Trophoblast cell (in vitro differentiated cells and primary cell): ENCODE data around the gene ACHE.
A peak's percentile ranks its signal among the peaks of the same experiment; 100 is the strongest.

ENCODE experiments used
- DNase-seq, 2 donors: peaks; one replicate each; pipeline ENCODE4 v3.0.0-alpha.2; 2016
- H2AFZ ChIP-seq: 2 replicates; pipeline ENCODE4 v1.6.1; 2013; ENCODE audit warnings: low read length, moderate library complexity, mild to moderate bottlenecking; ENCODE audit not compliant: insufficient read depth, poor library complexity
- H2AK5ac ChIP-seq: 2 replicates; pipeline ENCODE4 v1.6.1; 2013; ENCODE audit warnings: mild to moderate bottlenecking, low read length
- H2BK120ac ChIP-seq: 2 replicates; pipeline ENCODE4 v1.6.1; 2013; ENCODE audit warnings: low read length, mild to moderate bottlenecking, moderate library complexity; ENCODE audit not compliant: insufficient read depth, poor library complexity
- H2BK12ac ChIP-seq: 2 replicates; pipeline ENCODE4 v1.6.1; 2013; ENCODE audit warnings: mild to moderate bottlenecking, low read length, moderate library complexity
- H2BK5ac ChIP-seq: 2 replicates; pipeline ENCODE4 v1.6.1; 2013; ENCODE audit warnings: low read length, low read depth, moderate library complexity, mild to moderate bottlenecking; ENCODE audit not compliant: poor library complexity
- H3K14ac ChIP-seq: 2 replicates; pipeline ENCODE4 v1.6.1; 2013; ENCODE audit warnings: mild to moderate bottlenecking, low read length
- H3K18ac ChIP-seq: 2 replicates; pipeline ENCODE4 v1.6.1; 2013; ENCODE audit warnings: mild to moderate bottlenecking, low read length
- H3K23ac ChIP-seq: 2 replicates; pipeline ENCODE4 v1.6.1; 2013; ENCODE audit warnings: low read length
- H3K27ac ChIP-seq: 2 replicates; pipeline ENCODE4 v1.5.1; 2013; ENCODE audit warnings: low read depth, mild to moderate bottlenecking, inconsistent platforms, low read length, moderate library complexity
- H3K27me3 ChIP-seq: 2 replicates; pipeline ENCODE4 v1.6.1; 2013; ENCODE audit warnings: inconsistent platforms, mild to moderate bottlenecking, low read length, moderate library complexity; ENCODE audit not compliant: insufficient read depth
- H3K36me3 ChIP-seq, 2 experiments: 1 replicate in 1 of 2; 2 replicates in 1 of 2; pipeline ENCODE4 v1.6.1; 2013; ENCODE audit warnings: low read length in 2 of 2, mild to moderate bottlenecking in 2 of 2, moderate library complexity in 1 of 2; ENCODE audit not compliant: insufficient read depth in 2 of 2, control insufficient read depth in 1 of 2
- H3K4ac ChIP-seq: 2 replicates; pipeline ENCODE4 v1.6.1; 2013; ENCODE audit warnings: low read depth, mild to moderate bottlenecking, low read length, moderate library complexity
- H3K4me1 ChIP-seq, 2 experiments: 1 replicate in 1 of 2; 2 replicates in 1 of 2; pipeline ENCODE4 v1.6.1; 2013; ENCODE audit warnings: low read length in 2 of 2, mild to moderate bottlenecking in 2 of 2, moderate library complexity in 1 of 2; ENCODE audit not compliant: insufficient read depth in 2 of 2, control insufficient read depth in 1 of 2
- H3K4me2 ChIP-seq: 2 replicates; pipeline ENCODE4 v1.6.1; 2013; ENCODE audit warnings: inconsistent platforms, mild to moderate bottlenecking, low read length, moderate library complexity
- H3K4me3 ChIP-seq: 2 replicates; pipeline ENCODE4 v1.5.1; 2013; ENCODE audit warnings: mild to moderate bottlenecking, low read depth, low read length, inconsistent platforms
- H3K79me1 ChIP-seq: one replicate; pipeline ENCODE4 v1.6.1; 2013; ENCODE audit warnings: low read length
- H3K79me2 ChIP-seq: 2 replicates; pipeline ENCODE4 v1.6.1; 2013; ENCODE audit warnings: low read length, mild to moderate bottlenecking; ENCODE audit not compliant: control insufficient read depth, insufficient read depth, poor library complexity
- H3K9ac ChIP-seq: 2 replicates; pipeline ENCODE4 v1.6.1; 2013; ENCODE audit warnings: mild to moderate bottlenecking, low read length
- H3K9me3 ChIP-seq: 2 replicates; pipeline ENCODE4 v1.6.1; 2013; ENCODE audit warnings: low read depth, mild to moderate bottlenecking, control low read depth, inconsistent platforms, low read length; ENCODE audit not compliant: insufficient read depth
- H4K12ac ChIP-seq: 2 replicates; pipeline ENCODE4 v1.6.1; 2013; ENCODE audit warnings: low read depth, mild to moderate bottlenecking, low read length, moderate library complexity
- H4K8ac ChIP-seq: 2 replicates; pipeline ENCODE4 v1.6.1; 2013; ENCODE audit warnings: low read depth, mild to moderate bottlenecking, low read length, moderate library complexity
- H4K91ac ChIP-seq: one replicate; pipeline ENCODE4 v1.6.1; 2013; ENCODE audit warnings: low read depth, mild to moderate bottlenecking, low read length, moderate library complexity
- WGBS: extraction: QIAGEN DNeasy Blood & Tissue Kit; methylation state at CpG from one replicate; pipeline ENCODE4 v1.1.7; 2013; ENCODE audit warnings: missing lambda C conversion rate; ENCODE audit not compliant: insufficient read length, insufficient coverage; ENCODE audit errors: extremely low coverage; 5-methylcytosine and 5-hydroxymethylcytosine counted together

Gene ACHE

DNA sequence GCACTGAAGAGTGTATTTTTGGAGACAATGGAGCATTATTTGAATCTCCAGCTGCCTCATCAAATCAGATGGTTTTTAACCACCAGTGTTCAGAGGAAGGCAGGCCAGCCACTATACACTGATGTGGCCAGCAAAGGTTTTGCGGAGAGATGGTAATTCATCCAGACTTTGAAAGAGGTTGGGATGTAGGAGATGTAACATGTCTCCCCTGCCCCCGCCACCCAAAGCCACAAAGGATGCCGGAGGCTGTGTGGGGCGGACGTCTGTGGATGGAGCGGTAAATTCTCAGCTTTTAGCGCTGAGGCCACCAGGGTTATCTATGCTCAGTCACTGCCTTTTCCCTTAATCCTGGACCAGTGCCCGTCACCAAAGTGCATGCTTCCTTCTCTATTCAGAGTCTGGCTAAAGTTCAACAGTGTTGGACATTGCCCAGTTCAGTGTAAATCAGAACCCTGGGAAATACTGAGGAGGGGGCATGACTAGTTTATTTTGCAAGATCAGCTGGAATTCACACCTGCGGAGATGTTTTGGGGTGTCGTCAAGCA, 32.2 kb downstream of the ACHE start:
- Histone ChIP-seq H2BK12ac (no peak overlapping the region), H4K8ac (no peak overlapping the region), H3K9ac (no peak overlapping the region), H4K91ac (no peak overlapping the region), H2BK5ac (no peak overlapping the region), H3K4me3 (no peak overlapping the region), H4K12ac (no peak overlapping the region), H2AFZ (no peak overlapping the region), H3K79me1 (peaks cover 19% of the 10 kb centered on the region), H3K27me3 (no peaks in the 10 kb centered on the region), H3K9me3 (peaks cover 1% of the 10 kb centered on the region), H3K4me1 (peaks cover 7 to 9% of the 10 kb centered on the region in 2 experiments), H3K36me3 (peaks cover 39 to 40% of the 10 kb centered on the region in 2 experiments), H3K79me2 (peaks cover 18% of the 10 kb centered on the region), H3K27ac (no peak overlapping the region), H2AK5ac (no peak overlapping the region), H2BK120ac (no peak overlapping the region), H3K4ac (no peak overlapping the region), H3K4me2 (no peak overlapping the region), H3K14ac (no peak overlapping the region), H3K18ac (no peak overlapping the region), H3K23ac (no peak overlapping the region)
- no CpG with 5 or more reads among the region's 10 CpGs for WGBS
- DNase-seq: no peak

DNA sequence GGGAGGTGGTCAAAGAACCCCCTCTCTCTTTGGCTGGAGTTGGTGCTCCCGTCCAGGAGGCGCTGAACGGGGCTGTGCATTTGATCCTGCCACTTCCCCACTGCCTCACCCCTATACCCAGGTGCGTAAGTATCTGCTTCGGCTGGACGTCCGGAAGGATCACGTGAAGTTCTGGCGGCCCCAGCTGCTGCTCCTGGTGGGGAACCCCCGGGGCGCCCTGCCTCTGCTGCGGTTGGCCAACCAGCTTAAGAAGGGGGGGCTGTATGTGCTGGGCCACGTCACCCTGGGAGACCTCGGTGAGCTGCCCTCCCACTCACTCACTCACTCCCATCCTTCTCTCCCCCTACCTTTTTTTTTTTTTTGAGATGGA, 34.1 kb downstream of the ACHE start:
- Histone ChIP-seq H3K79me1 (peaks cover 7% of the 10 kb centered on the region), H3K27me3 (no peaks in the 10 kb centered on the region), H3K14ac (no peak overlapping the region), H2BK5ac (no peak overlapping the region), H2BK120ac (no peak overlapping the region), H3K23ac (no peak overlapping the region), H2AFZ (no peak overlapping the region), H3K36me3 (peaks cover 38 to 39% of the 10 kb centered on the region in 2 experiments), H3K4me2 (no peak overlapping the region), H2BK12ac (no peak overlapping the region), H3K9ac (no peak overlapping the region), H3K18ac (no peak overlapping the region), H3K4me1 (peaks cover 10 to 12% of the 10 kb centered on the region in 2 experiments), H2AK5ac (no peak overlapping the region), H4K12ac (no peak overlapping the region), H3K4ac (no peak overlapping the region), H4K91ac (no peak overlapping the region), H4K8ac (no peak overlapping the region), H3K79me2 (peaks cover 1% of the 10 kb centered on the region), H3K27ac (no peak overlapping the region), H3K4me3 (no peak overlapping the region), H3K9me3 (peaks cover 1% of the 10 kb centered on the region)
- WGBS: no CpG with 5 or more reads among the region's 14 CpGs
- no peak for DNase-seq

DNA sequence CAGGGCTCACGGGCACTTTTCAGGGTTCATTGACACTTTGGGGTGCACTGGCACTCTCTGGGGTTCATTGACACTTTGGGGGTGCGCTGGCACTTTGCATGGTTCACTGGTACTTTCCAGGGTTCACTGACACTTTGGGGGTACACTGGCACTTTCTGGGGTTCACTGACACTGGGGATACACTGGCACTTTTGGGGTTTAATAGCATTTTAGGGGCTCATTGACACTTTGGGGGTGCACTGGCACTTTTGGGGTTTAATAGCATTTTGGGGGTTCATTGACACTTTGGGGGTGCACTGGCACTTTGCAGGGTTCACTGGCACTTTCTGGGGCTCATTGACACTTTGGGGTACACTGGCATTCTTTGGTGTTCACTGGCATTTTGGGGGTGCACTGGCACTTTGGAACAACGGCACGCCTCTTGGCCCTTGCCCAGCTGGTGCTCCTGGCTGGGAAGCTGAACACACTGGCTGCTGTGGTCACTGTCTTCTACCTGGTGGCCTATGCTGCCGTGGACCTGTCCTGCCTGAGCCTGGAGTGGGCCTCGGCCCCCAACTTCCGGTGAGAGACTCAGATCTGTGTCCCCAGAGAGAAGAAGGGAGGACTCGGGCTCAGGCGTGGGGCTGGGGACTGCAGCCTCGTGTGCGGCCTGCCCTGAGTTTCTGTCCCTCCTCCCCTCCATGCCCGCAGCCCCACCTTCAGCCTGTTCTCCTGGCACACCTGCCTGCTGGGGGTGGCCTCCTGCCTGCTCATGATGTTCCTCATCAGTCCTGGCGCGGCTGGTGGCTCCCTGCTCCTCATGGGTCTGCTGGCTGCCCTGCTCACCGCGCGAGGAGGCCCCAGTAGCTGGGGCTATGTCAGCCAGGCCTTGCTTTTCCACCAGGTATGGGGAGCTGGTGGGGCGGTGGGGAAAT, 34.7 kb downstream of the ACHE start:
- Histone ChIP-seq H3K79me2 (no peaks in the 10 kb centered on the region), H3K4me3 (no peak overlapping the region), H3K4me1 (peaks cover 12 to 14% of the 10 kb centered on the region in 2 experiments), H3K9me3 (peaks cover 1% of the 10 kb centered on the region), H3K9ac (no peak overlapping the region), H3K4me2 (no peak overlapping the region), H3K79me1 (peaks cover 8% of the 10 kb centered on the region), H2BK120ac (no peak overlapping the region), H3K18ac (no peak overlapping the region), H4K12ac (no peak overlapping the region), H2BK12ac (no peak overlapping the region), H4K91ac (no peak overlapping the region), H3K27me3 (no peaks in the 10 kb centered on the region), H2AK5ac (no peak overlapping the region), H3K14ac (no peak overlapping the region), H2BK5ac (no peak overlapping the region), H3K36me3 (peaks cover 38 to 39% of the 10 kb centered on the region in 2 experiments), H3K27ac (no peak overlapping the region), H2AFZ (no peak overlapping the region), H3K4ac (no peak overlapping the region), H4K8ac (no peak overlapping the region), H3K23ac (no peak overlapping the region)
- no peak for DNase-seq
- WGBS: no CpG with 5 or more reads among the region's 18 CpGs

DNA sequence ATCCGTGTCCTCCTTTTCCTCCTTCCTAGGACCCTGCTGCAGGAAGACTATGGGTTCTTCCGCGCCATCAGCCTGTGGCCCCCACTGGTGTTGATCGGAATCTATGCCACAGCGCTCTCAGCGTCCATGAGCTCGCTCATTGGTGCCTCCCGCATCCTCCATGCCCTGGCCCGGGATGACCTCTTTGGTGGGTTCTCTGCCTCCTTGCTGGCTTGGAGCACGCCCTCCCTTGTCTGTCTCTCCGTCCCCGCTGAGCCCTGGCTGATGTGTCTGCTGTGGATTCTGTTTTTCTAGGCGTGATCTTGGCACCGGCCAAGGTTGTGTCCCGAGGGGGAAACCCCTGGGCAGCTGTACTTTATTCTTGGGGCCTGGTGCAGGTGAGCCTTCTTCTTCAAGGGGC, 35.8 kb downstream of the ACHE start:
- peak; percentile 75 to 77 for DNase-seq
- Histone ChIP-seq H3K4me2 (no peak overlapping the region), H3K14ac (no peak overlapping the region), H3K18ac (no peak overlapping the region), H3K23ac (no peak overlapping the region), H4K91ac (no peak overlapping the region), H3K4me3 (no peak overlapping the region), H2AK5ac (no peak overlapping the region), H3K79me2 (no peaks in the 10 kb centered on the region), H3K27me3 (no peaks in the 10 kb centered on the region), H3K27ac (no peak overlapping the region), H3K79me1 (peaks cover 8% of the 10 kb centered on the region), H3K9ac (no peak overlapping the region), H3K9me3 (peaks cover 1% of the 10 kb centered on the region), H2BK120ac (no peak overlapping the region), H3K4ac (no peak overlapping the region), H2BK5ac (no peak overlapping the region), H3K36me3 (peaks cover 35 to 40% of the 10 kb centered on the region in 2 experiments), H3K4me1 (peaks cover 14 to 16% of the 10 kb centered on the region in 2 experiments), H4K8ac (no peak overlapping the region), H2BK12ac (no peak overlapping the region), H4K12ac (no peak overlapping the region), H2AFZ (no peak overlapping the region)
- WGBS: no CpG with 5 or more reads among the region's 15 CpGs
